K562 (cell line): Measurements from ENCODE around the gene ARID4B.

ENCODE experiments used
- CTCF ChIP-seq, 3 experiments: IDR thresholded peaks in 2 of 3; conservative IDR thresholded peaks in 1 of 3; 2 replicates each; pipeline ENCODE4 v1.5.1; 2011 to 2012; ENCODE audit warnings: low read length in 3 of 3, mild to moderate bottlenecking in 3 of 3, control low read depth in 2 of 3, improper control_type of control experiment in 1 of 3, inconsistent platforms in 1 of 3, low read depth in 1 of 3, mixed read lengths in 1 of 3, moderate library complexity in 1 of 3; ENCODE audit not compliant: insufficient read depth in 2 of 3
- ETS1 ChIP-seq: conservative IDR thresholded peaks from 2 replicates; pipeline ENCODE4 v1.6.1; 2011; ENCODE audit warnings: low read depth, mild to moderate bottlenecking, low read length; ENCODE audit not compliant: control insufficient read depth
- FOXP4 ChIP-seq: sonication (generic); formaldehyde crosslinking; IDR thresholded peaks from 2 replicates; pipeline ENCODE4 v1.8.0; 2022; ENCODE audit warnings: mild to moderate bottlenecking, missing genetic modification reagents, borderline replicate concordance
- HNRNPLL ChIP-seq: fragments of 200-400 bp; formaldehyde crosslinking; IDR thresholded peaks from 2 replicates; pipeline ENCODE4 v1.6.1; 2017; ENCODE audit warnings: low read length, low read depth, mild to moderate bottlenecking; ENCODE audit not compliant: poor library complexity, severe bottlenecking
- MITF ChIP-seq: IDR thresholded peaks from 2 replicates; pipeline ENCODE4 v1.6.1; 2014; ENCODE audit warnings: antibody characterized with exemption
- POLR2AphosphoS5 ChIP-seq: IDR thresholded peaks from 2 replicates; pipeline ENCODE4 v1.6.1; 2011; ENCODE audit warnings: mild to moderate bottlenecking, low read depth, low read length, moderate library complexity; ENCODE audit not compliant: control insufficient read depth, insufficient read depth
- SP1 ChIP-seq: sonication (generic); formaldehyde crosslinking; IDR thresholded peaks from 2 replicates; pipeline ENCODE4 v1.8.1; 2022; ENCODE audit warnings: mild to moderate bottlenecking, missing genetic modification reagents
- SP2 ChIP-seq: IDR thresholded peaks from 2 replicates; pipeline ENCODE4 v1.6.1; 2011; ENCODE audit warnings: mild to moderate bottlenecking, low read depth, low read length, moderate library complexity; ENCODE audit not compliant: poor library complexity, severe bottlenecking; ENCODE audit errors: extremely low read depth
- USF1 ChIP-seq: sonication (generic); formaldehyde crosslinking; IDR thresholded peaks from 2 replicates; pipeline ENCODE4 v1.9.0; 2022; ENCODE audit warnings: mild to moderate bottlenecking, missing genetic modification reagents
- ZBTB7A ChIP-seq: IDR thresholded peaks from 2 replicates; pipeline ENCODE4 v1.6.1; 2011; ENCODE audit warnings: low read depth, mild to moderate bottlenecking, low read length, moderate library complexity, borderline replicate concordance; ENCODE audit not compliant: control insufficient read depth
- ZNF175 ChIP-seq: fragments of 200-800 bp; sonication (Bioruptor generic); IDR thresholded peaks from 2 replicates; pipeline ENCODE4 v1.6.1; 2016; ENCODE audit warnings: low read depth, mild to moderate bottlenecking, missing genetic modification characterization, missing compliant biosample characterization
- TF ChIP-seq, protein P1 (sequence below): fragments of 200-800 bp; sonication (Bioruptor generic); IDR thresholded peaks from 2 replicates; pipeline ENCODE4 v1.6.1; 2016; ENCODE audit warnings: missing genetic modification characterization, missing compliant biosample characterization

DNA sequence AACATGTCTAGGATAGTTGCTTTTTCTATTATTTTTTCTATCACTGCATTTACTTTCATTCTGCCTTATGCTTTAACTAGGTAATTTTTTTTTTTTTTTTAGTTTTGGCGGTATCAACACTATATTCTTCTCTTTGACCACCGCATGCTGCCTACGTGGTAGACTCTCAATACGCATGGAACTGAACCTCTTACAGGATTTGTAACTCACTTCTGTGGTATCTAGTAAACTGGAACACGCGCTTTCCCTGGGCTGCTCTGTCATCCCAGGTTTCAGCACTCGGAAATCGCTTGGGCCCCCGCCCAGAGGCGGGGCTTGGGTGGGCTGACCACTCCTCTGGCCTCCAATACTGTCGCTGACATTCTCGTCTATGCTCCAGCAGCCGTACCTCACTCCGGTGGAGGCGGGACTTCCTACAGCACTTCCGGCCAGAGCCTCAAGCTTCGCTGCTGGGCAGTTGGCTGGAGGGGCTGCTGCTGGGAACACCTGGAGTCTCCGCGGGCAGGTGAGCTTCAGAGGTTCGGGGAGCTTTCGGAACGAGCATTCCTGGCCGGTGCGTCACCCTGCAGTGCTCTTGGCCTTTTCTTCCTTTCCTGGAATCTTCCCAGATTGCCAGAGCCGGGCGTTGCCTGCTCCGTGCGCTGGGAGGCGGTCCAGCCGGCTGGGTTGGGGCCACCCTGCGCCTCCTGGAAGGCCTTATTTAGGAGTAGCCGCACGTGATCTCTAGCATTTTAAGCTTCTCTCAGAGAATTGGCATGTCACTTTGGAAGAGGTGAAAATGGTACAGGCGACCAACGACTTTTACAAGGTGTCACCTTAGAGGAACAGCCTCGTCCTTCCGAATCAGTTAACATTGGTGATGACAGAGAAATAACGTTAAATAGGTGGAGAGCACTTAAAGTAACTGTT, 39.3 kb upstream of the ARID4B start, which contains the start of gene TBCE:
- no peak; the same call in 1 of the 2 replicates for TF ChIP-seq SP1 (CRISPR knock-in tag)
- 0 out of 2 replicates have a peak, but pooled peaks have one; percentile 39 for TF ChIP-seq FOXP4 (CRISPR knock-in tag)
- TF ChIP-seq CTCF (IDR thresholded peaks at IDR 0.05 in 2 of 3, conservative IDR thresholded peaks at IDR 0.05 in 1 of 3; ENCODE audit: insufficient read depth in 2 of 3, low read depth in 1 of 3, low read length in 3 of 3): peak in 1 of 3 experiments; percentile 34; a peak in 1 of 6 replicates
- TF ChIP-seq POLR2AphosphoS5: peak; percentile 94
- peak; percentile 73 for TF ChIP-seq HNRNPLL
- no peak for TF ChIP-seq ZNF175 (CRISPR knock-in tag)
- peak; percentile 57 for TF ChIP-seq SP2
- TF ChIP-seq, protein P1, sequence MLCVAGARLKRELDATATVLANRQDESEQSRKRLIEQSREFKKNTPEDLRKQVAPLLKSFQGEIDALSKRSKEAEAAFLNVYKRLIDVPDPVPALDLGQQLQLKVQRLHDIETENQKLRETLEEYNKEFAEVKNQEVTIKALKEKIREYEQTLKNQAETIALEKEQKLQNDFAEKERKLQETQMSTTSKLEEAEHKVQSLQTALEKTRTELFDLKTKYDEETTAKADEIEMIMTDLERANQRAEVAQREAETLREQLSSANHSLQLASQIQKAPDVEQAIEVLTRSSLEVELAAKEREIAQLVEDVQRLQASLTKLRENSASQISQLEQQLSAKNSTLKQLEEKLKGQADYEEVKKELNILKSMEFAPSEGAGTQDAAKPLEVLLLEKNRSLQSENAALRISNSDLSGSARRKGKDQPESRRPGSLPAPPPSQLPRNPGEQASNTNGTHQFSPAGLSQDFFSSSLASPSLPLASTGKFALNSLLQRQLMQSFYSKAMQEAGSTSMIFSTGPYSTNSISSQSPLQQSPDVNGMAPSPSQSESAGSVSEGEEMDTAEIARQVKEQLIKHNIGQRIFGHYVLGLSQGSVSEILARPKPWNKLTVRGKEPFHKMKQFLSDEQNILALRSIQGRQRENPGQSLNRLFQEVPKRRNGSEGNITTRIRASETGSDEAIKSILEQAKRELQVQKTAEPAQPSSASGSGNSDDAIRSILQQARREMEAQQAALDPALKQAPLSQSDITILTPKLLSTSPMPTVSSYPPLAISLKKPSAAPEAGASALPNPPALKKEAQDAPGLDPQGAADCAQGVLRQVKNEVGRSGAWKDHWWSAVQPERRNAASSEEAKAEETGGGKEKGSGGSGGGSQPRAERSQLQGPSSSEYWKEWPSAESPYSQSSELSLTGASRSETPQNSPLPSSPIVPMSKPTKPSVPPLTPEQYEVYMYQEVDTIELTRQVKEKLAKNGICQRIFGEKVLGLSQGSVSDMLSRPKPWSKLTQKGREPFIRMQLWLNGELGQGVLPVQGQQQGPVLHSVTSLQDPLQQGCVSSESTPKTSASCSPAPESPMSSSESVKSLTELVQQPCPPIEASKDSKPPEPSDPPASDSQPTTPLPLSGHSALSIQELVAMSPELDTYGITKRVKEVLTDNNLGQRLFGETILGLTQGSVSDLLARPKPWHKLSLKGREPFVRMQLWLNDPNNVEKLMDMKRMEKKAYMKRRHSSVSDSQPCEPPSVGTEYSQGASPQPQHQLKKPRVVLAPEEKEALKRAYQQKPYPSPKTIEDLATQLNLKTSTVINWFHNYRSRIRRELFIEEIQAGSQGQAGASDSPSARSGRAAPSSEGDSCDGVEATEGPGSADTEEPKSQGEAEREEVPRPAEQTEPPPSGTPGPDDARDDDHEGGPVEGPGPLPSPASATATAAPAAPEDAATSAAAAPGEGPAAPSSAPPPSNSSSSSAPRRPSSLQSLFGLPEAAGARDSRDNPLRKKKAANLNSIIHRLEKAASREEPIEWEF (CRISPR knock-in tag): no peak
- TF ChIP-seq ZBTB7A: peak; percentile 85; the same call in 1 of the 2 replicates
- peak; percentile 85 for TF ChIP-seq ETS1
- TF ChIP-seq USF1 (CRISPR knock-in tag): peak; percentile 96
- peak; percentile 37; the same call in 1 of the 2 replicates for TF ChIP-seq MITF
